Peyer's patch (tissue), 4 donors: ENCODE measurements around the gene ATG10.

Experiments
- CTCF ChIP-seq, 6 experiments: fragments of 450-650 bp in 4 of 6; fragments of 200-600 bp in 2 of 6; sonication (generic) in 1 of 6; IDR thresholded peaks; one replicate each; pipeline ENCODE4 v1.5.1; 2017 to 2019; ENCODE audit warnings: antibody characterized with exemption in 6 of 6, mild to moderate bottlenecking in 3 of 6, moderate library complexity in 1 of 6
- POLR2A ChIP-seq, 2 donors: fragments of 450-650 bp; IDR thresholded peaks; one replicate each; pipeline ENCODE4 v1.5.1; 2017; ENCODE audit warnings: antibody characterized with exemption in 2 of 2, mild to moderate bottlenecking in 2 of 2, moderate library complexity in 2 of 2

GRCh38 chr5:82255844-82256243, 284.0 kb downstream of the ATG10 start:
- TF ChIP-seq CTCF (IDR thresholded peaks at IDR 0.05) (no peak), POLR2A (IDR thresholded peaks at IDR 0.05) (no peak)
